Fibroblast of villous mesenchyme (primary cell): ENCODE data around the gene SPSB1. TPM values are rescaled to one million over a fixed set of nuclear protein-coding genes. Genes with fewer than 3 reads are reported as not detected.

Source experiments
- DNase-seq: peaks from one replicate; pipeline ENCODE4 v3.0.0-alpha.2; 2010; ENCODE audit warnings: low read depth
- H3K4me3 ChIP-seq: 2 replicates; pipeline ENCODE4 v1.5.1; 2011; ENCODE audit warnings: low read depth, mild to moderate bottlenecking, low read length
- total RNA-seq: library from RNA; depleted of rRNA; stranded (reverse); fragments of >200 nt; gene quantifications from 2 replicates; pipeline ENCODE4 v1.2.3, GENCODE V29; 2012
- TF ChIP-seq, protein P1 (sequence below): IDR thresholded peaks from 2 replicates; pipeline ENCODE4 v1.5.1; 2012; ENCODE audit warnings: low read depth, mild to moderate bottlenecking, low read length; ENCODE audit not compliant: insufficient read depth

Gene SPSB1
- total RNA-seq, 1 donor = 20.7 TPM

DNA sequence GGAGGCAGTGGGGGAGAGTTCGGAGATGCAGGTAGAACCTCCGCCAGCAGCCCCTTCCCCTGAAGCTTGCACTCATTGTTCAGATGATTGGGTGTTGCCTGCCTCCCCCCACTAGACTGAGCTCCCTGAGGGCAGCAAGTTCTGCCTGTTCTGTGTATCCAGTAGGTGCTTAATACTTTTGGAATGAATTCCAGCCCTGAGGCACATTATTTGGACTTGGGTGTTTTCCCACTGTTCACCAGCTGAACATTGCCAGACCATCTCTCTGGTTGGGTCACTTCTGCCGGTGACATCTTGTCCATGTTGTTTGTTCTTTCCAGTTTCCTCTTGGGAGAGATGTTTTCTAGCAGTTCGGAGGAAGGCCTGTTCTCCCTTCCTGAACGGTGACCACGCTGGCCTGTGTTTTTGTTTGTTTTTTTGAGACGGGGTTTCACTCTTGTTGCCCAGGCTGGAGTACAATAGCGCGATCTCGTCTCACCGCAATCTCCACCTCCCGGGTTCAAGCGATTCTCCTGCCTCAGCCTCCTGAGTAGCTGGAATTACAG lies 48.7 kb downstream of the SPSB1 start:
- H3K4me3 ChIP-seq = no peak overlapping the region
- TF ChIP-seq, protein P1, sequence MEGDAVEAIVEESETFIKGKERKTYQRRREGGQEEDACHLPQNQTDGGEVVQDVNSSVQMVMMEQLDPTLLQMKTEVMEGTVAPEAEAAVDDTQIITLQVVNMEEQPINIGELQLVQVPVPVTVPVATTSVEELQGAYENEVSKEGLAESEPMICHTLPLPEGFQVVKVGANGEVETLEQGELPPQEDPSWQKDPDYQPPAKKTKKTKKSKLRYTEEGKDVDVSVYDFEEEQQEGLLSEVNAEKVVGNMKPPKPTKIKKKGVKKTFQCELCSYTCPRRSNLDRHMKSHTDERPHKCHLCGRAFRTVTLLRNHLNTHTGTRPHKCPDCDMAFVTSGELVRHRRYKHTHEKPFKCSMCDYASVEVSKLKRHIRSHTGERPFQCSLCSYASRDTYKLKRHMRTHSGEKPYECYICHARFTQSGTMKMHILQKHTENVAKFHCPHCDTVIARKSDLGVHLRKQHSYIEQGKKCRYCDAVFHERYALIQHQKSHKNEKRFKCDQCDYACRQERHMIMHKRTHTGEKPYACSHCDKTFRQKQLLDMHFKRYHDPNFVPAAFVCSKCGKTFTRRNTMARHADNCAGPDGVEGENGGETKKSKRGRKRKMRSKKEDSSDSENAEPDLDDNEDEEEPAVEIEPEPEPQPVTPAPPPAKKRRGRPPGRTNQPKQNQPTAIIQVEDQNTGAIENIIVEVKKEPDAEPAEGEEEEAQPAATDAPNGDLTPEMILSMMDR = no peak
- DNase-seq = no peak

DNA sequence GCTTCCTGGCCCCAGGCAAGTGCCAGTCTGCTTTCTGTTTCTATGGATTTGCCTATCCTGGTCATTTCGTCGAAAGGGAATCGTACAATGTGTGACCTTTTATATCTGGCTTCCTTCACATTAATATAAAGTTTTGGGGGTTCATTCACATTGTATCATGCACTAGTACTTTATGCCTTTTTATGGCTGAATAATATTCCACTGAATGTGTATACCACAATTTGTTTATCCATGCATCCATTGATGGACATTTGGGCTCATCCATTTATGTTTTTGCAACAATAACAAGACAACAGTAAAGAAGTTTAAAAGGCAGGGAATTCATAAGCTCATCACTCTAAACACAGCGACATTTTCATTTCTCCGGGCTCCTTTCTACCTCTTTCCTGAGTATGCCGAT lies 50.6 kb downstream of the SPSB1 start:
- DNase-seq = no peak

DNA sequence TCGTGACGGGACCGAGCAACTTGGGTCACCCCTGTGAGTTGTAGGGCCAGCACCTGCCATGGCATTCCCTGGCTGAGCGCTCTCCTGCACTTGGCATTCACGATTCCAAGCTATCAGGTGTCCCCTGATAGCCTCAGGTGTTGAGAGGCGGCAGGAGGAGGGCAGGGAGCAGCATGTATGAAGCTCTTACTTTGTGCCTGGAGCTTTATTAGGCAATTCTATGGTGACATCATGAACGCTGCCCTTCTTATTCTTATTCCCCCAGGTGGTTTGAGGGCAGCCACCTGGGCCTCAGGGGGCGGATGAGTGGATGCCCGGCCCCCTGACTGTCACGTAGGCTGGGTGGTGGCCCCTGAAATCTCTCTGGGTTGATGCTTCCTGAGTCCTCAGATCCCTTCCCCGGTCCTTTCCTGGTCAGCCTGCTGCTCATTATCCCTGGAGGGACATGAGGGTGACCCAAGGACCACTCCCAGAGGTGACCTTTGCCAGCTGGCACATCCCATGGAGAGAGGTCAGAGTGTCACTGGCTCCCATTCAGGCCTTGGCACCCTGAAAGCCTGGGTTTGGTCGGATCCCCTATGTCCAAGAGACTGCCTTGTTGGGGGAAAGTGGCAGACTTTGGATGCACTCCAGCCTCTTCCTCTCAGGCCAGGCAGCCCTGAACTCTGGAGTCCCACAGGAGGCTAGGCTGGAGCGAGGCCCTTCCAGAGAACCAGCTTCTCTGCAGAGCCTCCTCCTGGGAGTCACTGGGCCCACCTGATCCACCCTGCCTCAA lies 51.9 kb downstream of the SPSB1 start:
- H3K4me3 ChIP-seq = no peak overlapping the region
- TF ChIP-seq, protein P1 = no peak
- no peak for DNase-seq

More for the DNA sequence above, 50.6 kb downstream of the SPSB1 start:
- TF ChIP-seq, protein P1 = no peak
- no peak overlapping the region for H3K4me3 ChIP-seq

DNA sequence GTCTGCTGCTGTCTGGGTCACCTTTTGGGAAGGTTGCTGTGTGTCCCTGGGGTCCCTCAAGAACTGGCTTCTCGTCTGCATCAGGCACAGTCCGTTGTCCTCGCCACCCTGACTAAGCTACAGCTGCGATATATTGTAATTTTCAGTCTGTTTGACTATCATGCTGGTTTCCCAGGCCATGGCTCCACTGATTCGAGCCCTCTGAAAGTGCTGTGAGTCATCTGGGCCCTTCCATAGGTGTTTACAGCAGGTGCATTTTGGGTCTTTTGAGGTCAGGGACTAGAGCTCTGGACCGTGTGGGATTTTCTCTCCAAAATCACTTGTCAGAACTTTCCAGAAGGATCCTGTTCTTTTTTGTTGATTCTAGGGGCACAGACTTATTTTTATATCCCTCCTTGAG lies 52.8 kb downstream of the SPSB1 start:
- no peak for DNase-seq
- TF ChIP-seq, protein P1 = no peak

DNA sequence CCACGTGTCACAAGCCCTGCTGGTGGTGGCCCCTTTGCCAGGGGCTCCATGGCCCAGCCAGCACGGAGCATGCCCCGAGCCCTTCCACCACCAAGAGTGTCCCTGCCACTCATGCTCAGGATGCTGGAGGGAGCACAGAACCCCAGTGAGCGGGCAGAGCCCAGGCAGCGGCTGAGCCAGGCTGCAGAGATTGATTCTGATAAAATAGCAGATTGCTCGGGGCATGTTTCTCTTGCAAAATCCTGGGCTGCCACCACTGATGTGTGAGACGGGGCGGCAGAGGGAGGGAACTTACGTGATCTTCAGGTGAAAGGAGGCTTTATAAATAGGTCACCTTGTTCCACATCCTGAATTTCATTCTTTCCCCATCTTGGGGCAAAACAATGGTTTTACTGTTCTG lies 53.2 kb downstream of the SPSB1 start:
- DNase-seq = no peak
- no peak overlapping the region for H3K4me3 ChIP-seq
- TF ChIP-seq, protein P1 = no peak

More for the DNA sequence above, 52.8 kb downstream of the SPSB1 start:
- no peak overlapping the region for H3K4me3 ChIP-seq

DNA sequence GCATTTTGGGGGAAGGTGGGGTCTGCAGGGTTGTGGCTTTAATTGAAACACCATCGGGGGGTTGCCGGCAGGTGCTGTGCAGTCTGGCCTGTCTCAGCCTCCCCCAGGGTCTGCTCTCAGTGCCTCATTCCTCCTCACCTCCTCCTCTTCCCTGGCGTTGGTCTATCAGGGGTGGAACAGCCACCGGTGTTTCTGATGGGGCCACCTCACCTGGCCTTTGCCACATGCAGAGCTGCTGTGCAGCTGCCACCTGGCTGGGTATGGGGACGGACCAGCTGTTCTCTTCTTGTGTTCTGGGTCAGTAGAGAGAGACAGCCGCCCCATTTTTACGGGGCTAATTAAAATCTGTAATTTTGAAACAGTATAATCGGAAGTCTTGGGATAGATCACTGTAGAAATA lies 53.9 kb downstream of the SPSB1 start:
- TF ChIP-seq, protein P1 = no peak
- no peak overlapping the region for H3K4me3 ChIP-seq
- no peak for DNase-seq
